ENCODE results near the gene NXNL2.

DNA sequence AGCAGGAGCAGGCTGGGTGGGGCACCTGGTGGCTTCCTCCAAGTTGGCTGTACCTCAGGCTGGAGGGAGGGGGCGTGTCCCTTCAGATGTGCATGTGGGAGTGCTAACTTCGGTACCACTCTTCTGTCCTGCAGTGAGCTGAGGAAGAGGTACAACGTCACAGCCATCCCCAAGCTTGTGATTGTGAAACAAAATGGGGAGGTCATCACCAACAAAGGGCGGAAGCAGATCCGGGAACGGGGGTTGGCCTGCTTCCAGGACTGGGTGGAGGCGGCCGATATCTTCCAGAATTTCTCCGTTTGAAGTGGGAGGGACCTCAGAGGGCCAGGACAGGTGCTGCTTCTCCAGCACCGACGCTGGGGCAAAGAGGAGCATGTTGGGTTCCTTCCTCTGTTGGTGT lies 9.3 kb downstream of the NXNL2 start:
- TF ChIP-seq POLR2A (IDR thresholded peaks at IDR 0.05; ENCODE audit: low read depth, low read length) (no peak), CREB1 (IDR thresholded peaks at IDR 0.05; ENCODE audit: low read depth) (no peak), RFX5 (IDR thresholded peaks at IDR 0.05; ENCODE audit: low read depth, low read length) (no peak), MTA2 (IDR thresholded peaks at IDR 0.05; ENCODE audit: low read depth) (no peak), SPI1 (IDR thresholded peaks at IDR 0.05; ENCODE audit: borderline replicate concordance, insufficient read depth, low read depth, low read length) (no peak), TCF7 (IDR thresholded peaks at IDR 0.05; ENCODE audit: borderline replicate concordance) (no peak), GABPA (IDR thresholded peaks at IDR 0.05; ENCODE audit: low read depth) (no peak), SP1 (IDR thresholded peaks at IDR 0.05; ENCODE audit: low read depth, low read length) (no peak), TCF12 (IDR thresholded peaks at IDR 0.05; ENCODE audit: low read depth, low read length) (no peak), ZSCAN29 (IDR thresholded peaks at IDR 0.05) (no peak), EZH2 (IDR thresholded peaks at IDR 0.05; ENCODE audit: borderline replicate concordance, control insufficient read depth, low read depth, low read length) (no peak)
- TF ChIP-seq, protein P1, sequence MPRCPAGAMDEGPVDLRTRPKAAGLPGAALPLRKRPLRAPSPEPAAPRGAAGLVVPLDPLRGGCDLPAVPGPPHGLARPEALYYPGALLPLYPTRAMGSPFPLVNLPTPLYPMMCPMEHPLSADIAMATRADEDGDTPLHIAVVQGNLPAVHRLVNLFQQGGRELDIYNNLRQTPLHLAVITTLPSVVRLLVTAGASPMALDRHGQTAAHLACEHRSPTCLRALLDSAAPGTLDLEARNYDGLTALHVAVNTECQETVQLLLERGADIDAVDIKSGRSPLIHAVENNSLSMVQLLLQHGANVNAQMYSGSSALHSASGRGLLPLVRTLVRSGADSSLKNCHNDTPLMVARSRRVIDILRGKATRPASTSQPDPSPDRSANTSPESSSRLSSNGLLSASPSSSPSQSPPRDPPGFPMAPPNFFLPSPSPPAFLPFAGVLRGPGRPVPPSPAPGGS (IDR thresholded peaks at IDR 0.05; ENCODE audit: borderline replicate concordance, insufficient read depth, low read depth, low read length, poor library complexity, severe bottlenecking): no peak
- TF ChIP-seq, protein P2, sequence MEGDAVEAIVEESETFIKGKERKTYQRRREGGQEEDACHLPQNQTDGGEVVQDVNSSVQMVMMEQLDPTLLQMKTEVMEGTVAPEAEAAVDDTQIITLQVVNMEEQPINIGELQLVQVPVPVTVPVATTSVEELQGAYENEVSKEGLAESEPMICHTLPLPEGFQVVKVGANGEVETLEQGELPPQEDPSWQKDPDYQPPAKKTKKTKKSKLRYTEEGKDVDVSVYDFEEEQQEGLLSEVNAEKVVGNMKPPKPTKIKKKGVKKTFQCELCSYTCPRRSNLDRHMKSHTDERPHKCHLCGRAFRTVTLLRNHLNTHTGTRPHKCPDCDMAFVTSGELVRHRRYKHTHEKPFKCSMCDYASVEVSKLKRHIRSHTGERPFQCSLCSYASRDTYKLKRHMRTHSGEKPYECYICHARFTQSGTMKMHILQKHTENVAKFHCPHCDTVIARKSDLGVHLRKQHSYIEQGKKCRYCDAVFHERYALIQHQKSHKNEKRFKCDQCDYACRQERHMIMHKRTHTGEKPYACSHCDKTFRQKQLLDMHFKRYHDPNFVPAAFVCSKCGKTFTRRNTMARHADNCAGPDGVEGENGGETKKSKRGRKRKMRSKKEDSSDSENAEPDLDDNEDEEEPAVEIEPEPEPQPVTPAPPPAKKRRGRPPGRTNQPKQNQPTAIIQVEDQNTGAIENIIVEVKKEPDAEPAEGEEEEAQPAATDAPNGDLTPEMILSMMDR (IDR thresholded peaks at IDR 0.05 in 2 of 3, conservative IDR thresholded peaks at IDR 0.05 in 1 of 3; ENCODE audit: control insufficient read depth in 2 of 3, extremely low read depth in 1 of 3, insufficient read depth in 1 of 3, low read depth in 3 of 3, low read length in 3 of 3): no peak
- TF ChIP-seq, protein P3, sequence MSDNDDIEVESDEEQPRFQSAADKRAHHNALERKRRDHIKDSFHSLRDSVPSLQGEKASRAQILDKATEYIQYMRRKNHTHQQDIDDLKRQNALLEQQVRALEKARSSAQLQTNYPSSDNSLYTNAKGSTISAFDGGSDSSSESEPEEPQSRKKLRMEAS (IDR thresholded peaks at IDR 0.05; ENCODE audit: low read depth, low read length): no peak
